Ramos (cell line): ENCODE data around the gene C3orf80.
"Not testable (repeated sequence)": the region's sequence is repeated elsewhere in the genome, so short reads cannot be mapped to it uniquely, and the experiment has no call there.

Source experiments
- in situ Hi-C: fragments of 300-500 bp; cut with MboI; formaldehyde crosslinking; loops from one replicate; pipeline ENCODE4 v1.14.3; 2022; ENCODE audit warnings: low sequenced_read_pairs; ENCODE audit not compliant: unreplicated experiment

Gene C3orf80

GRCh38 chr3:160225176-160226025 lies at the start of gene C3orf80:
Gene C3orf80, plus strand, starts transcription at chr3:160225422. Its CDS starts 214 bp downstream, at chr3:160225636.
- in situ Hi-C loops: no loop called here

- in situ Hi-C loops: no loop called here
Observed at GRCh38 chr3:160176923-160177322, 48.3 kb upstream of the C3orf80 start.

- in situ Hi-C loops: not testable (repeated sequence)
Observed at GRCh38 chr3:160178661-160179060, 46.6 kb upstream of the C3orf80 start.

- in situ Hi-C loops: not testable (repeated sequence)
Observed at GRCh38 chr3:160179403-160179802, 45.8 kb upstream of the C3orf80 start.

- in situ Hi-C loops: no loop called here
Observed at GRCh38 chr3:160179906-160180305, 45.3 kb upstream of the C3orf80 start.

- in situ Hi-C loops: no loop called here
Observed at GRCh38 chr3:160180581-160181216, 44.5 kb upstream of the C3orf80 start.

GRCh38 chr3:160183345-160184076 lies 41.7 kb upstream of the C3orf80 start:
- in situ Hi-C loops: no loop called here

- in situ Hi-C loops: no loop called here
Observed at GRCh38 chr3:160184655-160185054, 40.6 kb upstream of the C3orf80 start.

GRCh38 chr3:160185751-160186150 lies 39.5 kb upstream of the C3orf80 start:
- in situ Hi-C loops: no loop called here

- in situ Hi-C loops: no loop called here
Observed at GRCh38 chr3:160187288-160187687, 37.9 kb upstream of the C3orf80 start.

- in situ Hi-C loops: no loop called here
Observed at GRCh38 chr3:160192310-160193029, 32.8 kb upstream of the C3orf80 start.

GRCh38 chr3:160193644-160194192 lies 31.5 kb upstream of the C3orf80 start:
- in situ Hi-C loops: no loop called here

GRCh38 chr3:160194438-160194837 lies 30.8 kb upstream of the C3orf80 start:
- in situ Hi-C loops: no loop called here

- in situ Hi-C loops: no loop called here
Observed at GRCh38 chr3:160195106-160195505, 30.1 kb upstream of the C3orf80 start.

- in situ Hi-C loops: no loop called here
Observed at GRCh38 chr3:160196511-160197104, 28.6 kb upstream of the C3orf80 start.

- in situ Hi-C loops: no loop called here
Observed at GRCh38 chr3:160199108-160199507, 26.1 kb upstream of the C3orf80 start.

- in situ Hi-C loops: no loop called here
Observed at GRCh38 chr3:160200353-160200752, 24.9 kb upstream of the C3orf80 start.

GRCh38 chr3:160204396-160205011 lies 20.7 kb upstream of the C3orf80 start:
- in situ Hi-C loops: not testable (repeated sequence)

- in situ Hi-C loops: no loop called here
Observed at GRCh38 chr3:160205606-160206005, 19.6 kb upstream of the C3orf80 start.
